Neutrophil (primary cell): ENCODE results near the gene NAGA.

ENCODE experiments used
- H3K27ac ChIP-seq: fragments of 200-600 bp; sonication (generic); 2 replicates; pipeline ENCODE4 v1.5.1; 2016; ENCODE audit warnings: mild to moderate bottlenecking, moderate library complexity
- H3K27me3 ChIP-seq: fragments of 200-600 bp; sonication (generic); 2 replicates; pipeline ENCODE4 v1.6.0; 2016; ENCODE audit warnings: mild to moderate bottlenecking
- H3K36me3 ChIP-seq: fragments of 200-600 bp; sonication (generic); 2 replicates; pipeline ENCODE4 v1.5.1; 2017
- H3K4me1 ChIP-seq, 2 experiments: fragments of 200-600 bp in 1 of 2; sonication (generic) in 1 of 2; 1 replicate in 1 of 2; 2 replicates in 1 of 2; pipeline versions ENCODE4 v1.5.1 to v1.6.1; 2013 to 2016; ENCODE audit warnings: low read depth in 1 of 2, low read length in 1 of 2, mild to moderate bottlenecking in 1 of 2, moderate library complexity in 1 of 2; ENCODE audit not compliant: control insufficient read depth in 1 of 2, insufficient read depth in 1 of 2
- H3K4me3 ChIP-seq, 2 experiments: fragments of 200-600 bp in 1 of 2; sonication (generic) in 1 of 2; 1 replicate in 1 of 2; 2 replicates in 1 of 2; pipeline ENCODE4 v1.5.1; 2013 to 2016; ENCODE audit warnings: low read depth in 1 of 2, low read length in 1 of 2, mild to moderate bottlenecking in 1 of 2, moderate library complexity in 1 of 2
- H3K9me3 ChIP-seq: fragments of 200-600 bp; sonication (generic); 2 replicates; pipeline ENCODE4 v1.5.1; 2016
- CTCF ChIP-seq: fragments of 200-600 bp; sonication (generic); IDR thresholded peaks from 2 replicates; pipeline ENCODE4 v1.5.1; 2016; ENCODE audit warnings: antibody characterized with exemption

NAGA gene

DNA sequence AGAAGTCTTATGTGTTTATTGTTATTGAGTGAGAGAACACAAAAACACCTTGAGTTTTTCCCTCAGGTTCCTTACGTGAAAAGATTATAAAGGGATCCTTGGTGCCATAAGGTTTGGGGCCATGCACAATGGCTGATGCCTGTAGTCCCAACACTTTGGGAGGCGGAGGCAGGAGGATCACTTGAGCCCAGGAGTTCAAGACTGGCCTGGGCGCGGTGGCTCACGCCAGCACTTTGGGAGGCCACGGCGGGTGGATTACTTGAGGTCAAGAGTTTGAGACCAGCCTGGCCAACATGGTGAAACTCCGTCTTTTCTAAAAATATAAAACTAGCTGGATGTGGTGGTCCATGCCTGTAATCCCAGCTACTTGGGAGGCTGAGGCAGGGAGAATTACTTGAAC is 14.3 kb upstream of the NAGA start:
- H3K27me3 ChIP-seq = no peaks in the 10 kb centered on the region
- TF ChIP-seq CTCF = no peak

DNA sequence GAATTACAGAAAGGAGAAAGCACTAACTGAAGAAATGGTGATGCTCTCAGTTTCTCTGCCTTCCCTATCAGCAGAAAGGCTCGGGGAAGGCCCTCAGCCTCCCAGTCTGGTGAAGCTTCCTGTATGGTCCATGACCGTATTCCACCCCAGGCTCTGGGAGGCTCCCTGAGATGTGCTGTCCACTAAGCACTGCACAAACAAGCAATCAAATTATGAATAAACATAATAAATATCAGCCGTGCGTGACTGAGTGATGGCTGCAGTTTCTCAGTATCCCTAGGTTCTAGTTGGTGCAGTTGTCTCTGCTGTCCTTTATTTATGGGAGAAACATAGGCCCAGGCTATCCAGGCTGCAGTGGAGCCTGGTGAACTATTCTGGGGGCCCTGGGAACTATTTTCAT is 12.5 kb upstream of the NAGA start:
- Histone ChIP-seq H3K4me3 (no peak overlapping the region), H3K36me3 (peaks cover 31% of the 10 kb centered on the region), H3K4me1 (peaks cover 24 to 26% of the 10 kb centered on the region in 2 experiments), H3K27me3 (no peaks in the 10 kb centered on the region), H3K27ac (no peak overlapping the region), H3K9me3 (no peaks in the 10 kb centered on the region)
- TF ChIP-seq CTCF = no peak

More for the DNA sequence above, 14.3 kb upstream of the NAGA start:
- H3K4me1 ChIP-seq = peaks cover 19 to 28% of the 10 kb centered on the region in 2 experiments
- no peak overlapping the region for H3K4me3 ChIP-seq
- no peaks in the 10 kb centered on the region for H3K9me3 ChIP-seq
- H3K36me3 ChIP-seq = peaks cover 31% of the 10 kb centered on the region
- no peak overlapping the region for H3K27ac ChIP-seq

GRCh38 chr22:42080287-42080686 is 9.7 kb upstream of the NAGA start:
- peak overlapping the region; percentile 81 to 97 for H3K4me3 ChIP-seq
- no peak for TF ChIP-seq CTCF
- no peaks in the 10 kb centered on the region for H3K9me3 ChIP-seq
- no peaks in the 10 kb centered on the region for H3K27me3 ChIP-seq
- peaks cover 21 to 24% of the 10 kb centered on the region in 2 experiments for H3K4me1 ChIP-seq
- peak overlapping the region; percentile 93 for H3K27ac ChIP-seq
- peaks cover 12% of the 10 kb centered on the region for H3K36me3 ChIP-seq

- H3K4me1 ChIP-seq = peaks cover 27 to 28% of the 10 kb centered on the region in 2 experiments
- H3K36me3 ChIP-seq = peaks cover 7% of the 10 kb centered on the region
- no peaks in the 10 kb centered on the region for H3K27me3 ChIP-seq
- no peaks in the 10 kb centered on the region for H3K9me3 ChIP-seq
- peak within 1 kb of the TSS; percentile 93 for H3K27ac ChIP-seq
- peak; percentile 58 for TF ChIP-seq CTCF
- peak within 1 kb of the TSS; percentile 81 to 97 for H3K4me3 ChIP-seq
Measured at GRCh38 chr22:42079319-42080251, 9.0 kb upstream of the NAGA start, which contains the start of gene SMDT1. Gene SMDT1 (plus strand): TSS chr22:42079700. CDS start chr22:42079769, 69 bp downstream.

DNA sequence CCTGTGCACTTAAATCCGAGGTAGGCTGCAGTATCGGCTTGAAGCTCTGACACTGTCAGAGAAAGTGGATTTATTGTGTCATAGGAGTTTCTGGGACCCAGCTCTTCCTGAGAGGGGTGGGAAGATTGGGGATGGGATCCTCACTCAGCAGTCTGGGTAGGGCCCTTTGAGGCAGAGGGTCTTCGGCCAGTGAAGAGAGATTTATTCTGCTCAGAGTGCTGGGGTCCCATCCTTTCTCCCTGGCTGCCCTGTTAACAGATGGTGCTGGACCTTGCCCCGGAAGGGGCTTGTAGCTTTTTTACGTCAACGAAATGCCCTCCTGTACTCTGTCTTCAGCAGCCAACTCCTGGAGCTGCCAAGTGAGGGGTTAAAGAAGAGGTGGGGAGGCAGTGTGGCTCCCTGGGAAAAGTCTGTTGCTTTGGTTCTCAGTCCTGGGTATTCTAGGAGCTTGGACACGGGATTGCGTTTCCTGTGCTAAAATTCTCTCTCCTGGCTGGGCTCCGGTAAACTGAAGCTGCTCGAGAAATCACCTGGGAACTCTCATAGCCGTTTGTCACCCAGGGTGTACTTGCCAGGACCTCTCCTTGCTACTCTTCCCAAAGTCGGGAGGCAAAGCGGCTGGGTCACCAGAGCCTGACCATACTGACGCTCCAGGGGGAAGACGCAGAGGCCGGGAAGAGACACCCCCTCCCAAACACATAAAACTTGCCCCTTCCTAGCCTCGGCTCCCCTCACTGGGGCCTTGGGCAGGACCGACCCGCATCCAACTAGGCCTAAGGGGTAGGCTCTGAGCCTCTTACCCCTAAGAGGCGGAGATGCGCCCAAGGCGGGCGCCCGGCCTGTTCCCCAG is 8.1 kb upstream of the NAGA start:
- H3K9me3 ChIP-seq = no peaks in the 10 kb centered on the region
- no peak for TF ChIP-seq CTCF
- H3K4me3 ChIP-seq = peak overlapping the region; percentile 81 to 97
- peaks cover 7% of the 10 kb centered on the region for H3K36me3 ChIP-seq
- H3K27me3 ChIP-seq = no peaks in the 10 kb centered on the region
- H3K4me1 ChIP-seq = peaks cover 35 to 37% of the 10 kb centered on the region in 2 experiments
- H3K27ac ChIP-seq = peak overlapping the region; percentile 93
